AG09319 (cell line): ENCODE results near the gene S100A4.
"Not testable (repeated sequence)": the region's sequence is repeated elsewhere in the genome, so short reads cannot be mapped to it uniquely, and the experiment has no call there.

ENCODE experiments used
- DNase-seq: peaks from one replicate; pipeline ENCODE4 v3.0.0-alpha.2; 2010; ENCODE audit warnings: low read depth; ENCODE audit errors: extremely low read depth
- CTCF ChIP-seq: IDR thresholded peaks from 2 replicates; pipeline ENCODE4 v1.5.1; 2011; ENCODE audit warnings: low read depth, mild to moderate bottlenecking, inconsistent platforms, low read length, moderate library complexity

Gene S100A4

DNA sequence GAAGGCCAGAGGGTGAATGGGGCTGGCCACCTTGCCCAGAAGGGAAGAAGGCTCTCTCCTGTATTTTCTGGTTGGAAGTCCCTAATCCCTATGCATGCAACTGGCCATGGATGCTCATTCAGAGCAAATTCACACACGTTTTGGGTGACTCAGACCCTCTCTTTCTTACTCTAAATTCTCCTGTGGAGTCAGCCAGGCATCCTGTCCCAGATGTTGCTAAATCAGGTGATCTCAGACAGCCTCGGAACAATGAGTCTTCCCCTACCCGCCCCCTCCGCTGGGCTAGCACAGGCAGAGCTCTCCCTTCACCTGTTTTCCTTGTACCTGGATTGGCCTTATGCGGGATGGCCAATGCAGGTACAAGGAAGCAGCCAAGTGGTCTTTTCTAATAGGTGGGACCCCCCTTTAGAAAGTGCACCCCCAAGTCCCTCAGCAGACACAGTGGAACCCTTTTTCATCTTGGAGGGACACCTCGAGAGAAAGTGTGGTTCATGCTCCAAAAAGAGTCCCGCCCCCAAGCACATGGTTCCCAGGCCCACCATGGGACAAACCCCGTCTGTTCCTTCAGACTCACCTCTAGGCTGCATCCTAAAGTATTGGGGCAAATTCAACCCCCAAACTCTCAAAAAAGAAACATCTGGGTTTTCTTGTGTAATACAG, 18.5 kb downstream of the S100A4 start:
- DNase-seq: no peak
- no peak for TF ChIP-seq CTCF

DNA sequence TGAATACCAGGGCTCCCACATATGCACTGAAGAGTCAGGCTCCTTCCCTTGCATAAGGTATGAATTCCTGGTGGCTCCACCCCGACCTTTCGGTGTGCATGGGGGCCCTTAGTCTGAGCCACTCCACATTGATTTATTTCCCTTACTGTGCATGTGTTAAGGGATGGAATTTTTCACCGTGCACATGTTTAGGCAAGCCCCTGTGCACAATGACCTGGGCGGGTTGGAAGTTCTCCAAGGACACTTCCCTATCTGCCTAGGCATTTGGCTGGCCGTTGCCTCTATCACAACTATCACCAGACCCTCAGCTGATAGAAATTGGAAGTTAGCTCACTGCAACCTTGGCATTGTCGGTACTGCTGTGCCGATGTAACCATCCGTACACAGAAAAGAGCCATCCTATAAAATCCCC, 19.5 kb downstream of the S100A4 start:
- no peak for DNase-seq
- TF ChIP-seq CTCF: no peak

GRCh38 chr1:153525088-153525728, 20.4 kb downstream of the S100A4 start:
- no peak for TF ChIP-seq CTCF
- DNase-seq: no peak

- not testable (repeated sequence) for DNase-seq
These were observed 23.1 kb downstream of the S100A4 start for GRCh38 chr1:153522353-153523048.

DNA sequence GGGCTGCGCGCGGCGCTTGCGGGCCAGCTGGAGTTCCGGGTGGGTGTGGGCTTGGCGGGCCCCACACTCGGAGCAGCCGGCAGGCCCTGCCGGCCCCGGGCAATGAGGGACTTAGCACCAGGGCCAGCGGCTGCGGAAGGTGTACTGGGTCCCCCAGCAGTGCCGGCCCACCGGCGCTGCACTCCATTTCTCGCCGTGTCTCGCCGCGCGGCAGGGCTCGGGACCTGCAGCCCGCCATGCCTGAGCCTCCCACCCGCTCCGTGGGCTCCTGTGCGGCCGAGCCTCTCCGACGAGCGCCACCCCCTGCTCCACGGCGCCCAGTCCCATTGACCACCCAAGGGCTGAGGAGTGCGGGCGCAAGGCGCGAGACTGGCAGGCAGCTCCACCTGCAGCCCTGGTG, 23.8 kb downstream of the S100A4 start:
- DNase-seq: not testable (repeated sequence)

DNA sequence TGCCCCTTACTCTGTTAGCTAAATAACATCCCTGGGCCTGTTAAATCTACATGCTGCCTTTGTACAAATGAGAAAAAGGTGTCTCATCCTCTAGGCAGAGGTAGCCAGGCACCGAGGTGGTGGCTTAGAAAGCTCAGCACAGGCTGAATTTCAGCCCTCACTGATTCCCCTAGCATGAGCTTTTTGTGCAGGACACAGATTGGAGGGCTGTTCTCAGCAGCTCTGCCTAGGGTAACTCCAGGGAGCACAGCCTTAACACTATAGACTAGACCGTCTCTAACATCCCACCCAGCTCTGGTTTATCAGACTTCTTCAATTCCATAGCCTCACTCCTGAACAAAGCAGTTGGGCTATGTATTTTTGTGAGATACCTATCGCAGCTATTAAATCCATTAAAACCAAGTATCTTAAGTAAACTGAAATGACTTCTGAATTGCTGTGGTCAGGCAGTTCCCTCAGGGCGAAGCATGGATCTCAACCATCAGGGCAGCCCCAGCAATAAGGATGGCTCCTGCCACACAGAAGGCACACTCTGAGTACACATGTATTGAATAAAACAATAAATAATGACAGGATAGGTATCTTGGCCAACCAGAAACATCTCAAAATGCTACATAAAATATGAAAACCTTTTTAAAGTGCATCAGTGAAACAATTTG, 24.7 kb downstream of the S100A4 start:
- TF ChIP-seq CTCF: no peak

GRCh38 chr1:153520137-153520691, 25.4 kb downstream of the S100A4 start:
- DNase-seq: not testable (repeated sequence)

More for the DNA sequence above, 24.7 kb downstream of the S100A4 start:
- DNase-seq: no peak

- no peak for DNase-seq
- no peak for TF ChIP-seq CTCF
These were observed 26.4 kb downstream of the S100A4 start for GRCh38 chr1:153519242-153519641.
